Measurements from ENCODE around the gene DIDO1. TPM values are rescaled to one million over a fixed set of nuclear protein-coding genes. Genes with fewer than 3 reads are reported as not detected.

DIDO1 gene
- total and polyA plus RNA-seq, 2 of the 13 experiments (the other 11 are each of a cell fraction or from before 2014, with no cell fraction given), result 75.0 to 75.1 TPM

DNA sequence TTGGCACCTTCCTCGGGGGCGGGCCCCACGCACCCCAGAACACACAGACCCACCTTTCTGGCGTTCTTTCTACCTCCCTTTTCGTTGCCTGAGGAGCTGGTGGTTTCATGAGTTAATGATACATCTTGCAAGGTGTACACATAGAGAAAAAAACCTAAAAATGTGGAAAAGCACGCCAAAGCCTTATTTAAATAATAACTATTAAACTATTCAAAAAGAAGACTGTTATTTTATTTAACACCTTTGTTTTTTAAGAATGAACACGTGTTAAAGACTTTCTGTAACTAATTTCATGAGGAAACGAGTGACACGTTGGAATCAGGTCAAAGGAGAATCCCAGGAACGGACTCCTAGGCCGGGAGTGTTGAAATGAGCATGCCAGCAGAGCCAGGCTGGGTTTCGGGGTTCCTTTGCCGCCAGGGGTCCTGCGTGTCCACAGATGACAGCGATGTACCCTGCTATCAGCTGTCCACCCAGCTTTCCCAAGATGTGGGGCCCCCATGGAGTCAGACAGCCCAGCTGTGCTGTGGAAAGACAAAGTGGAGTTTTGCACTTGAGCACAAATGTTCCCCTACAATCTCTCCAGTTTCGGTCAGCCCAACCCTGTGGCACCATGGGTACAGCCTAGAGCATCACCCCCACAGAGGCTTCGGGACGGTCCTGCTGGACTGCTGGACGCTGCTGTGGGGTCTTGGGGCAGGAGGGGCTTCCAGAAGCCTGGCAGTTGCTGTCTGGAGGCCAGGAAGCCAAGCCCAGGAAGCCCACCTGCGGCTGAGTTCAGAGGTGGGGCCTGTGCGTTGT is 42.3 kb upstream of the DIDO1 start (continued):
- TF ChIP-seq, protein P1, sequence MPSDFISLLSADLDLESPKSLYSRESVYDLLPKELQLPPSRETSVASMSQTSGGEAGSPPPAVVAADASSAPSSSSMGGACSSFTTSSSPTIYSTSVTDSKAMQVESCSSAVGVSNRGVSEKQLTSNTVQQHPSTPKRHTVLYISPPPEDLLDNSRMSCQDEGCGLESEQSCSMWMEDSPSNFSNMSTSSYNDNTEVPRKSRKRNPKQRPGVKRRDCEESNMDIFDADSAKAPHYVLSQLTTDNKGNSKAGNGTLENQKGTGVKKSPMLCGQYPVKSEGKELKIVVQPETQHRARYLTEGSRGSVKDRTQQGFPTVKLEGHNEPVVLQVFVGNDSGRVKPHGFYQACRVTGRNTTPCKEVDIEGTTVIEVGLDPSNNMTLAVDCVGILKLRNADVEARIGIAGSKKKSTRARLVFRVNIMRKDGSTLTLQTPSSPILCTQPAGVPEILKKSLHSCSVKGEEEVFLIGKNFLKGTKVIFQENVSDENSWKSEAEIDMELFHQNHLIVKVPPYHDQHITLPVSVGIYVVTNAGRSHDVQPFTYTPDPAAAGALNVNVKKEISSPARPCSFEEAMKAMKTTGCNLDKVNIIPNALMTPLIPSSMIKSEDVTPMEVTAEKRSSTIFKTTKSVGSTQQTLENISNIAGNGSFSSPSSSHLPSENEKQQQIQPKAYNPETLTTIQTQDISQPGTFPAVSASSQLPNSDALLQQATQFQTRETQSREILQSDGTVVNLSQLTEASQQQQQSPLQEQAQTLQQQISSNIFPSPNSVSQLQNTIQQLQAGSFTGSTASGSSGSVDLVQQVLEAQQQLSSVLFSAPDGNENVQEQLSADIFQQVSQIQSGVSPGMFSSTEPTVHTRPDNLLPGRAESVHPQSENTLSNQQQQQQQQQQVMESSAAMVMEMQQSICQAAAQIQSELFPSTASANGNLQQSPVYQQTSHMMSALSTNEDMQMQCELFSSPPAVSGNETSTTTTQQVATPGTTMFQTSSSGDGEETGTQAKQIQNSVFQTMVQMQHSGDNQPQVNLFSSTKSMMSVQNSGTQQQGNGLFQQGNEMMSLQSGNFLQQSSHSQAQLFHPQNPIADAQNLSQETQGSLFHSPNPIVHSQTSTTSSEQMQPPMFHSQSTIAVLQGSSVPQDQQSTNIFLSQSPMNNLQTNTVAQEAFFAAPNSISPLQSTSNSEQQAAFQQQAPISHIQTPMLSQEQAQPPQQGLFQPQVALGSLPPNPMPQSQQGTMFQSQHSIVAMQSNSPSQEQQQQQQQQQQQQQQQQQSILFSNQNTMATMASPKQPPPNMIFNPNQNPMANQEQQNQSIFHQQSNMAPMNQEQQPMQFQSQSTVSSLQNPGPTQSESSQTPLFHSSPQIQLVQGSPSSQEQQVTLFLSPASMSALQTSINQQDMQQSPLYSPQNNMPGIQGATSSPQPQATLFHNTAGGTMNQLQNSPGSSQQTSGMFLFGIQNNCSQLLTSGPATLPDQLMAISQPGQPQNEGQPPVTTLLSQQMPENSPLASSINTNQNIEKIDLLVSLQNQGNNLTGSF (CRISPR knock-in tag; IDR thresholded peaks at IDR 0.05), result no peak
- TF ChIP-seq, protein P2, sequence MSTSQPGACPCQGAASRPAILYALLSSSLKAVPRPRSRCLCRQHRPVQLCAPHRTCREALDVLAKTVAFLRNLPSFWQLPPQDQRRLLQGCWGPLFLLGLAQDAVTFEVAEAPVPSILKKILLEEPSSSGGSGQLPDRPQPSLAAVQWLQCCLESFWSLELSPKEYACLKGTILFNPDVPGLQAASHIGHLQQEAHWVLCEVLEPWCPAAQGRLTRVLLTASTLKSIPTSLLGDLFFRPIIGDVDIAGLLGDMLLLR (CRISPR knock-in tag; IDR thresholded peaks at IDR 0.05), result no peak; the same call in 1 of the 2 replicates
- TF ChIP-seq SNAI1 (CRISPR knock-in tag; IDR thresholded peaks at IDR 0.05; ENCODE audit: borderline replicate concordance), result no peak
- TF ChIP-seq ZNF446 (CRISPR knock-in tag; IDR thresholded peaks at IDR 0.05), result no peak; the same call in 1 of the 2 replicates
- TF ChIP-seq, protein P3, sequence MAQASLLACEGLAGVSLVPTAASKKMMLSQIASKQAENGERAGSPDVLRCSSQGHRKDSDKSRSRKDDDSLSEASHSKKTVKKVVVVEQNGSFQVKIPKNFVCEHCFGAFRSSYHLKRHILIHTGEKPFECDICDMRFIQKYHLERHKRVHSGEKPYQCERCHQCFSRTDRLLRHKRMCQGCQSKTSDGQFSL (CRISPR knock-in tag; IDR thresholded peaks at IDR 0.05), result 0 out of 2 replicates have a peak, but pooled peaks have one; percentile 60
- TF ChIP-seq ZNF598 (CRISPR knock-in tag; IDR thresholded peaks at IDR 0.05; ENCODE audit: borderline replicate concordance), result peak; percentile 79; the same call in 1 of the 2 replicates
- no peak for TF ChIP-seq ZNF44 (CRISPR knock-in tag; IDR thresholded peaks at IDR 0.05)
- TF ChIP-seq, protein P4, sequence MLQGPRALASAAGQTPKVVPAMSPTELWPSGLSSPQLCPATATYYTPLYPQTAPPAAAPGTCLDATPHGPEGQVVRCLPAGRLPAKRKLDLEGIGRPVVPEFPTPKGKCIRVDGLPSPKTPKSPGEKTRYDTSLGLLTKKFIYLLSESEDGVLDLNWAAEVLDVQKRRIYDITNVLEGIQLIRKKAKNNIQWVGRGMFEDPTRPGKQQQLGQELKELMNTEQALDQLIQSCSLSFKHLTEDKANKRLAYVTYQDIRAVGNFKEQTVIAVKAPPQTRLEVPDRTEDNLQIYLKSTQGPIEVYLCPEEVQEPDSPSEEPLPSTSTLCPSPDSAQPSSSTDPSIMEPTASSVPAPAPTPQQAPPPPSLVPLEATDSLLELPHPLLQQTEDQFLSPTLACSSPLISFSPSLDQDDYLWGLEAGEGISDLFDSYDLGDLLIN (CRISPR knock-in tag; IDR thresholded peaks at IDR 0.05; ENCODE audit: borderline replicate concordance), result peak; percentile 95
- peak; percentile 93 for TF ChIP-seq ZC3H13 (CRISPR knock-in tag; IDR thresholded peaks at IDR 0.05)
- TF ChIP-seq HES4 (CRISPR knock-in tag; IDR thresholded peaks at IDR 0.05; ENCODE audit: borderline replicate concordance), result no peak
- no peak for TF ChIP-seq ZKSCAN8 (CRISPR knock-in tag; IDR thresholded peaks at IDR 0.05; ENCODE audit: borderline replicate concordance)
- TF ChIP-seq ZNF17 (CRISPR knock-in tag; IDR thresholded peaks at IDR 0.05), result no peak
- TF ChIP-seq, protein P5, sequence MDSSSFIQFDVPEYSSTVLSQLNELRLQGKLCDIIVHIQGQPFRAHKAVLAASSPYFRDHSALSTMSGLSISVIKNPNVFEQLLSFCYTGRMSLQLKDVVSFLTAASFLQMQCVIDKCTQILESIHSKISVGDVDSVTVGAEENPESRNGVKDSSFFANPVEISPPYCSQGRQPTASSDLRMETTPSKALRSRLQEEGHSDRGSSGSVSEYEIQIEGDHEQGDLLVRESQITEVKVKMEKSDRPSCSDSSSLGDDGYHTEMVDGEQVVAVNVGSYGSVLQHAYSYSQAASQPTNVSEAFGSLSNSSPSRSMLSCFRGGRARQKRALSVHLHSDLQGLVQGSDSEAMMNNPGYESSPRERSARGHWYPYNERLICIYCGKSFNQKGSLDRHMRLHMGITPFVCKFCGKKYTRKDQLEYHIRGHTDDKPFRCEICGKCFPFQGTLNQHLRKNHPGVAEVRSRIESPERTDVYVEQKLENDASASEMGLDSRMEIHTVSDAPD (CRISPR knock-in tag; IDR thresholded peaks at IDR 0.05), result no peak
- TF ChIP-seq ZBTB7A (CRISPR knock-in tag; IDR thresholded peaks at IDR 0.05), result no peak
- peak; percentile 63; the same call in 1 of the 2 replicates for TF ChIP-seq MTA1 (CRISPR knock-in tag; IDR thresholded peaks at IDR 0.05; ENCODE audit: borderline replicate concordance)
- TF ChIP-seq ZNF720 (CRISPR knock-in tag; IDR thresholded peaks at IDR 0.05), result no peak
- TF ChIP-seq KDM6A (CRISPR knock-in tag; IDR thresholded peaks at IDR 0.05; ENCODE audit: low read depth), result no peak
- TF ChIP-seq, protein P6, sequence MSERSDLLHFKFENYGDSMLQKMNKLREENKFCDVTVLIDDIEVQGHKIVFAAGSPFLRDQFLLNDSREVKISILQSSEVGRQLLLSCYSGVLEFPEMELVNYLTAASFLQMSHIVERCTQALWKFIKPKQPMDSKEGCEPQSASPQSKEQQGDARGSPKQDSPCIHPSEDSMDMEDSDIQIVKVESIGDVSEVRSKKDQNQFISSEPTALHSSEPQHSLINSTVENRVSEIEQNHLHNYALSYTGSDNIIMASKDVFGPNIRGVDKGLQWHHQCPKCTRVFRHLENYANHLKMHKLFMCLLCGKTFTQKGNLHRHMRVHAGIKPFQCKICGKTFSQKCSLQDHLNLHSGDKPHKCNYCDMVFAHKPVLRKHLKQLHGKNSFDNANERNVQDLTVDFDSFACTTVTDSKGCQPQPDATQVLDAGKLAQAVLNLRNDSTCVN (CRISPR knock-in tag; IDR thresholded peaks at IDR 0.05; ENCODE audit: borderline replicate concordance), result 0 out of 2 replicates have a peak, but pooled peaks have one; percentile 39
- TF ChIP-seq GZF1 (CRISPR knock-in tag; IDR thresholded peaks at IDR 0.05), result no peak

All from HepG2 (cell line).